OCI-M2 (cell line): ENCODE measurements around the gene PIK3R6.

Experiments
- DNase-seq: peaks from one replicate; lab custom pipeline; 2025; ENCODE audit not compliant: unreplicated experiment; lab: John Stamatoyannopoulos, UW

Gene PIK3R6

DNA sequence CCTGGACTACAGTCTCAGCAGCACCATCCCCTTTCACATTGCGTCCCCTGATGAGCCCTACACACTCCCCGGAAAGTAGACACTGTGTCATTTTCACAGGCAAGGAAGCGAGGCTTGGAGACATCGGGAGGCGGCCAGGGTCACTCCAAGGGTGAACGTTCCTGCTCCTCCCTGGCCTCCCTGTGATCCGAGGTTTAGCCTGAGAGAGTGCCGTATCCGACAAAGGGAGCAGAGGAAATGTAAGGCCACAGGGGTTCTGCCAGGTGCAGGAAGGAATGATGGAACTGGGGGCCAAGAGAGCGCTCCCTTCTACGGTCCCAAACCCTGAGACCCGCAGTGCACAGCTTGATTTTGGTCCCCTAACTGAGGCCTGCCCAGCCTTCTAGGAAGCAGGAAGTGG lies 8.0 kb upstream of the PIK3R6 start:
- DNase-seq, result no peak

DNA sequence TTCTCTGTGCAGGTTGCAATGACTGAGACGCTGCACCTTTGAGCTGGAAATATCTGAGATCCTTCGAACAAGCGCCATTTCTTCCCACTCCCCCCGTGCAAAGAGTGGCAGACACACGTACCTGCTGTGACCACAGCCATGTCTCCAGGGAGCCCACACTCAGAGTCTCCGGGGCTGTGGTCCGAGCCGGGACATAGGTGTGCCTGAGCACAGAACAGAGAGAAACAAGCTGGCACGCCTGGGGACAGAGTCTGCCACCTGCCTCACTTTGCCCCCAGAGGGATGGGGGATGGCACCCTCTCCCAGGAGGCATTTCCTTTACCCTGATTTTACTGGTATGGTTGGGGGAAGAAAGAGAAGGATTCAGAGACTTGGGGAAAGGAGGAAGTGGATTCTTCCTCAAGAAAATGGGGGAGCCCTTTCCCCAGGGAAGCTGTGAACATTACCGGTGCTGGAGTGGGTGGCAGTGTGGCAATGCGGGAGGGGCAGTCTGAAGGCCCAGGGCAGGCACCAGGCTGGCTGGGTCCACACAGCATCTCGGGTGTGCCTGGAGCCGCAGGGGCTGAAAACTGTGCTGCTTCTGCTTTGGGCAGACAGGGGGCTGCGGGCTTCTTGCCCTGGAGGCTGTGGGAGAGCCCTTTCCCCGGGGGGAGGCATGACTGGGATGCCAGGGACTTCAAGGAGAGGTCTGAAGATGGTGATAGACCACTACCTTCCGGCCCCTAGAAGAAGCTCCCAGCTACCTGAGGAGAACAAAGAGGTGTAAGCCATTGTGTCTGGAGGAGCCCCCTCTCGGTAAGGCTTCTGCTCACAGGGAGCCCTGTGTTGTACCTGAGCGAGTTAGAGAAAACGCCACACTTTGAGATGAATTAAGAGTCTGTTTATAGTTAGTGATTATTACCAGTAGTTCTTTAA lies 6.6 kb upstream of the PIK3R6 start:
- DNase-seq, result no peak

DNA sequence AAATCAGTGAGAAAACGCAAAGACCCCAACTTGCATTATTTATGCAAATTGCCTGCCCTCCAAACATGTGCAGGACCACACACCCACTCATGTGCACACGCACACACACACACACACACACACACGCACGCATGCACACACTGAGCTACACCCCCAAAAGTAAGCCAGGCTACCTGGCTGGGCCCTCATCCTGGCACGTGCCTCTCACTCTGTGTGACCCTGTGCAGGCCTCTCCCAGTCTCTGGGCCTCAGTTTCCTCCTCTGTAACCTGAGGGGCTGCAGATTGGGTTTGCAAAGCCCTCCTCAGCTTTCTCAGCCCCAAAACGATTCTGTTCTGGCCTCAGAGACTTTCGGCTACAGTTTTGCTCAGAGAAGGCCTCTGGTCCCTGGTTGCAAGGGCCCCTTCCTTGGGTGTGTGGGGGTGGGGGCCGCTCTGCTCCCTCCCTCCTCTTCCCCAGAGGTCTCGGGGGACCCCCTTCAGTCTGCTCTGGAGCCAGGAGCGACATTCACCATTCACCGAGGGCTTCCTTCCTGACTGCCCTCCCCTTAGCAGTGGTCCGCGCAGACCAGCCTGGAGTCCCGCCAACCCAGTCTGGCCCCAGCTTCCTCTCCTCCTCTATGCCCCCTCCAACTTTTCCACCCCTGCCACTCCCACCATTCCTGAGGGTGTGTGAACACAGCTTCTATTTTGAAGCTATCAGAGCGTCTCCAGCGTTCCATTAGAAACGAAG lies 5.4 kb upstream of the PIK3R6 start:
- DNase-seq, result no peak

DNA sequence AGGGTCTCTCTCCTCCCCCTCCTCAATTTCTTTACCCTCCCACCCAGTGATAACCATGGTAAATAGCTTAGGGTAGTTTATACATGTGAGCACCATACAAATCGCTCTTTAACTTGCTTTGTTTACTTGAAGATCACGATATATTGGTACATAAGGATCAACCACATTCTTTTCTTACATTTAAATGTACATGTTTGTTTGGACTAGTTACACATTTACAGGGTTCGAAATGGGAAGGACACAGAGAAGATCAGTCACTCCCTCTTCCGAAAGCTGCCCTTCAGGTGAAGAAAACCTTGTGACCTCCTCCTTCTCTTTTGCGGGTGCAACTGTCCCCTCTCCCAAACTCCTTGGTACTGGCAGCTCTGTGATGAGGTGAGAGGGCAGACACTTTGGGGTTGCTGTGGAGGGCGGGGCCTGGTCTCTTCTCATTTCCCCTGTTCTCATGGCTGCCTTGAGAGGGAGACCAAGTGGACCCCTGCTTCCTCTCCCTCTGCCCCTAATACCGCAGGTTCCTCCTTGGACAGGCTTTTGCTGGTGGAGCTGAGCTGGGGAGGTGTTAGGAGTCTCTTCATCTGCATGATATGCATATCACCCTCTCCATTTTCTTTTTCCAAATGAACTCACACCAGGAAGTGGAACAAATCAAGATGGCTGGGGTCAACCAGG lies 4.7 kb upstream of the PIK3R6 start:
- no peak for DNase-seq

DNA sequence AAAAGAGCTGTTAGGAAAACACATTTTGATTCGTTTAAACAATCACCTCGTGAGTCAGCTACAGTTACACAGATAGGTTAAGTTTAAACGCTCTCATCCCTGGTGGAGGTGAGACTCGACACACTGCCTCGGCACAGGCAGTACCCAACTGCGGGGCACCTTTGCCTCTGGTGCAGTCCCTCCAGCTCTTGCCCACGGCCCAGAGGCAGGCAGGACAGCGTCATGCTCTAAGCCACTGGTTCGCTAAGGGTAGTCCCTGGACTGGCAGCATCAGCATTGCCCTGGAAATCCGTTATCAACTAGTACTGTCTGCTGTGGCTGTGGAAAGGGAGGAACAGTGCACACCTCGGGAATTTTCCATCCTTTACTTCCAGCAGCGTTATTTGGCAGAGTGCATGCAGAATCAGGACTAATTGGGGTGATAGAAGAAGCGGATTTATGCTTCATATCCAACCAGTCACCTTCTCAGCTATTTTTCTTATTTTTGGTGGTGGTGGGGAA lies 3.7 kb upstream of the PIK3R6 start:
- DNase-seq, result no peak

DNA sequence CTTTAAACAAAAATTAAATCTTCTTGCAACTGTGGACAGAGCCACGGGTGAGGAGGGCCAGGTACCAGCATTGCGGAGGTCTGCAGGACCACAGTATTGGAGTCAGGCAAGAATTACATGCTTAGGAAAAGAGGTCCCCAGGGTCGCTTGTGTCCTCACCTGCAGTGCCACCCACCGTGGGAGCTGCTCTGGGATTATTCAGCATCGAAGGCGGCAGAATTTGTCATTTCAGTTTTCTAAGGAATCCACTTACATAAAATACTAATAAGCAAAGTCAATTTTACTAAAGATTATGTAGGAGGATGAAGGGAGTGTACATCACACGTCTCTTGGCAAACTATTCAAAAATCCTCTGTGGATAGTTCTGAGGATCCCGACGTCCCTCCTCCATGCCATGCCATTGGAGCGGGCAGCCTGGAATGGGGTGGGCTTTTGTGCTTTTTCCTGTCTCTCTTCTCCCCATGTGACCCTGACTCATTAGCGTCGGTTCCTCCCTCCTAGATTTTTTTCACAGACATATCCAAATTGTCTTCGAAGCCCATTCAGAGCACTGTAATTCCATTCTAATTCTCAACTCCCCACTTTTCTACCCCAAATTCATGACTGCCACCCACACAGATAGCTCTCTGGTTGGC lies 3.0 kb upstream of the PIK3R6 start:
- DNase-seq, result no peak

DNA sequence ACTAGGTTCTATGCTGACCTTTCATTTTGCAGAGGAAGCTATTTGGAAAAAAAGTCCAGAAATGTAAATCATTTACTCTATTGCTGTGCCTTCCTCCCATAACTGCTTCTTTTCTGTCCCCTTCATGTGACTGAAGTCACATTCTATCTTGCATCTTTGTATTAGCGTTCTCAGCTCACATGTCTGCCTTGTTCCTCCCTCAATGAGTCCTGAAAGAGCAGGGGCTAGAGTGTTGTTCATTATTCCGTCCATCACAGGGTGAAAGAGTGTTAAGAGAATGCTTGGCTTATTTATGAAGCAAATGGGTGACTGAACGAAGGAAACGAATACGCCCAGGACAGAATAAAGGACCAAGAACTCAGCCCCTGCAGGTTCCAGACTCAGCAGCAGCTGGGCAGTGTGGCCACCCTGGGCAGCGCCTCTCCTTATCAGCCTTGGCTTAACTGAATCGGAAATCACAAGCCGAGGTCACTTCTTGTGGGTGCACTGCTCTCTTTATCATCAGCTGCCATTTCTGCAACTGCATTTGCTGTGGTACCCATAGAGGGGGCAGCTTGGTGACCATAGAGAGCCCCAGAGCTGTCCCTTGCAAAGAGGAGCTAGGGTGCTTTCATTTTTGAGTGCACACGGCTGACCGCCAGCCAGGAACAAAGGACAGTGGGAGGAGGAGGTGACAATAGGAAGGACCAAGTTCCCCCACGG lies 1.8 kb upstream of the PIK3R6 start:
- DNase-seq, result no peak

DNA sequence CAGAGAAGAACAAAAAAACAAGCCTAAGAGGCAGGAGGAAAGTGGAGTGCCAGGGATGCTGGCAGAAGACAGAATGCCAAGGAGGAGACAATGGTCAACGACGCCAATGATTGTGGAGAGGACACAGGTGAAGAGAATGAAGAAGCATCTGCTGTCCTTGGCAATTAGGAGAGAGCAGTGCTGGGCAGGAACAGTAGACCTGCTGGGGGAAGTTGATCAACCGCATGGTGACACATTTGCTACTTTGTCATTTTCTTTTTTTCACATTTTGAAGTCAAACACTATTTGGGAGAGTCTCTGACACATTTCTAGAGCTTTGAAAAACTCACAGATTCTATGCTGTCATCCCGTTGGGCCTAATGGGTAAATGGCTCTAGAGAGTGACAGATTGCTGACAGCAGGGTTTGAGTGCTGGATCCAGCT lies 1.1 kb upstream of the PIK3R6 start:
- no peak for DNase-seq

DNA sequence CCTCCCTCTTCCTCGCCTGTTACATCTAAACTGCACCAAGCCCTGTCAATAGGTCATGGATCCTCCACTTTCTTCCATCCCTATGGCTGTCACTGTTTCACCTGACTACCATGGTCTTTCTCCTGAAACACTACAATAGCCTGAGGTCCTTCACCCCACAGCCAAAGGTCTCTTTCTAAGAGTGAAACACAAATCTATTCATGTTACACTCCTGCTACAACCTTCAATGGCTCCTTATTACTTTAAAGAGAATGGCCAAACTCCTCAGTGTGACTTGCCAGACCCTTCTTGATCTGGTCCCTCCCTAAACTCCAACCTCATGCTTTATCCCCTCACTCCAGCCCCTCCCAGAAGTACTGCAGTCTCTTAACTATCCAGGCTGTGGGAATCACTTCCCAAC lies 618 bp upstream of the PIK3R6 start:
- DNase-seq, result no peak

DNA sequence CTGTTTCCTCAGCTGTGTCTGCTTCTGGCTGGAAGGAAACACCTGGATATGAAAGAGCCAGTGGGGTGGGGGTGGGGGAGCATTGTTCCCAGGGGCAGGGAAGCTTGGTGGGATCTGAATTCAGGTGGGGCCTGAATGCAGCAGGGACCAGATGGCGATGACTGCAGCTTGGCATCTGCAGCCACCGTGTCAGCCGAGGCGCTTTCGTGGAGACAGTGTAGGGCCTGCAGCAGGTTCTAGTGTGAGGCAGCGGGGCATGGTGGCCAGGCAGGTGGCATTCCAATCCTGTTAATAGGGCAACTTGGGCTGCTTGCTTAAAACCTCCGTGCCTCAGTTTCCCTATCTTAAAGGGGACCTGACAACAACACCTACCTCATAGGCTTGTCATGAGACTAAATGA lies 1.7 kb downstream of the PIK3R6 start:
- no peak for DNase-seq

DNA sequence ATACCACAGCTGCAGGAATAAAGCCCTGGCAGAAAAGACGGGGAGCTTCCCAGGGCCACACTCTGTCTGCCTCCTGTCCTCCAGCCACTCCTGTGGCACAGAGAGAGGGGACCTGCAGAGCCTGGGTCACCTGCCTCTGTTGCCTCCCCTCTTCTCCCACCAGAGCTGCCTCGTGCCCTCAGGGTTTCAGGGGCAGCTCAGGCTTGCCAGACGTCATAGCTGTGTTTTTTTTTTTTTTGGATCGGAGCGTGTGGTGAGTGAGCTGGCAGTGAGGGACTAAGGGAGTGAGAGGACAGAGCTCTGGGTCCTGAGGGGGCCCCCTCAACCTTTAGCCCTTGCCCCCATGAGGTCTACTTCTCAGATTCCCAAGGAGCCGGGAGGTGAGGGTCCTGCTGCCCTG lies 2.1 kb downstream of the PIK3R6 start:
- DNase-seq, result no peak

DNA sequence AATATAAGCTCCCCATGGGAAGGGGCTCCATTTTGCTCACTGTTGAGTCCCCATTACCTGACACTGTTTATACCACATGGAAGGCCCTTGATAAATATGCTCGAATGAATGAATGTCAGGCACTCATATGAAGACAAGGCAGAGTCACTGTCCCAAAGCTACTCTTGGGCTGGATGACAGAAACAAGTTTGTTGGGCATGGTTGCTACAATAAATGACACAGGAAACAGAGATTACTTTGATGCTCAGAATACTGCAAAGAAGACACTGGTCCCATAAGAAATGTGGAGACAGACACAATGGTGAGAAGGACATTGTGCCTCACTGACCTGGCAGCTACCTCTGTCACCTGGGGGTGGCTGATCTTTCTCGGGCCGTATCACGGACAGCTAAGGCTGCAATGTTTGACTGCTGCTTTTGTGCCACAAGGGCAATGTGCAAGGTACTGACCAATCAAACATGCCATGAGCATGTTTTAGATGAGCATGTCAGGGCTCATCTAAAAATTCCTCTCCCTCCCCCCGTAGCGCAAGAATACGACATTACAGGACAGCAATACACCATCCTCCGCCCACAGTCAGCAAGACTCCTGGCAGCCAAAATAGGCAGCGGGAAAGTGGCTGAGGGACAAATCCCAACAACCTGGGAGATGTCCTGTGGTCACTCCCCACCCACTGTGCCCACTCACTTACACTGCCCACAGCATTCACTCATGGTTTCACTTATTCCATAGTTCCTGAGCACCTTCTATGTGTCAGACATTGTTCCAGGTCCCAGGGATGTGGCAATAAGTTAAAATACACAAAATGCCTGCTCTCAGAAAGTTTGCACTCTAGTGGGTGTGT lies 5.0 kb downstream of the PIK3R6 start:
- DNase-seq, result no peak

DNA sequence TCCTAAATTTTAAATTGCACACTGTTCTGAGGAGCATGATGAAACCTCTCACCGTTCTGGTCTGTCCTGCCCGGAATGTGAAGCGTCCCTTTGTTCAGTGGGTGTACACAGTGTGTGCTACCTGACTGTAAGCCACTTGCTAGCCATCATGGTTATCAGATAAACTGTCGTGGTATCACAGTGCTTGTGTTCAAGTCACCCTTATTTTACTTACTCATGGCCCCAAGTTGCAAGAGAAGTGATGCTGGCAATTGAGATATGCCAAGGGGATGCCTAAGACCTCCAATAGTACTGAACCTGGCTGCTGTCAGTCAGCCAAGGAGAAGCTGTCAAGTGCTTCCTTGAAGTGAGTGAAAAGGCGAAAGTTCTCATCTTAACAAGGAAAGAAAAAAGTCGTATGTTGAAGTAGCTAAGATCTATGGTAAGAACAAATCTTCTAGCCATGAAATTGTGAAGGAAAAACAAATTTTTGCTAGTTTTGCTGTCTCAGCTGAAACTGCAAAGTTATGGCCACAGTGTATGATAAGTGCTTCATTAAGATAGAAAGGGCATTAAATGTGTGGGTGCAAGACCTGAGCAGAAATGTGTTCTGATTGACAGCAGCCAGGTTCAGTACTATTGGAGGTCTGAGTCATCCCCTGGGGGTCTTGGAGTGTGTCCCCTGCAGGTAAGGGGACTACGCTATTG lies 5.8 kb downstream of the PIK3R6 start:
- DNase-seq, result no peak

DNA sequence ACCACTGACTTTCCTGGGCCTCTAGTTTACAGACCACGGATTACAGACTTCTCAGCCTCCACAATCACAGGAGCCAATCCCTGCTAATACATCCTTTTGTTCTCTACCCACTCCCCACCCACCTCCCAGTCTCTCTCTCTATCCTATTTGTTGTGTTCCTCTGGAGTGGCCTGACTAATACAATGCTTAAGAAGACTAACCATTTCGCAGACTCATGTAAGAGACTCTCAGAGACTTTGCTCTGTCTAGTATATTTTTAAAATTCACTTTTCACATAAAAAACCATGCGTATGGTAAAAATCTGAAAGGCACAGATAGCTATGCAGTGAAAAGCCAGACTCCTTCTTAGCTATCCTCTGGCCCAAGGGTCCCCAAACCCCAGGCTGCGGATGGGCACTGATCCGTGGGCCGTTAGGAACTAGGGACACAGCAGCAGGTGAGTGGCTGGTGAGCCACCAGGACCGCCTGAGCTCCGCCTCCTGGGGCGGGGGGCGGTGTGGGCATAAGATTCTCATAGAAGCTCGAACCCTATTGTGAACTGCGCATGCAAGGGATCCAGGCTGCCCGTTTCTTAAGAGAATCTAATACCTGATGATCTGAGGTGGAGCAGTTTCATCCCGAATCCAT lies 7.6 kb downstream of the PIK3R6 start:
- no peak for DNase-seq

DNA sequence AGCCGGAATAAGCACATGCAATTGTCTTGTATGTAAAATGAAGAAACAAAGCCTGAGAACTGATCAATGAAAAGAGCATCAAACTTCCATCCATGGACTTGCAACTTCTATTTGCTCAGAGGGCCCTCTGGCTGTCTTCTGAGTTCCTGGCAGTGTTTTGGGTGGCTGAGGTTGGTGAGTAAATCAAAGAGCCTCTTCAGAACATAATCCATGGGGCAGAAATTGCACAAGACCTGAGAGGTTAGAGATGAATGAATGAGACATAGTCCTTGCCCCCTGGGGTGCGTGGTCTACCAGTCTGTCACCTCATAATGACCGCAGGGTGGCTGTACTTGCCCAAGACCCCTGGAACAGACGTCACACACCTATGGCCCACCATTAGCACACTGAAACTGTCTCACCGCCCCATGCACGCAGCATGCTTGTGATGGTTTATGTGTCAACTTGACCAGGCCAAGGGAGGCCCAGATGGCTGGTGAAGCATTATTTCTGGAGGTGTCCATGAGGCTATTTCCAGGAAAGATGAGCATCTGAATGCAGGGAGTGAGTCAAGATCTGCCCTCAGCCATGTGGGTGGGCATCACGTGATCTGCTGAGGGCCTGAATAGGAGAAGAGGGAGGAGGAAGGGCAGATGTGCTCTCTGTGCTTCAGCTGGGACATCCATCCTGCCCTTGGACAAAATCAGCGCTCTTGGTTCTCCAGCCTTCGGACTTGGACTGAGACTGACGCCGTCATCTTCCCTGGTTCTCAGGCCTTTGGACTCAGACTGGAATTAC lies 8.3 kb downstream of the PIK3R6 start:
- no peak for DNase-seq

DNA sequence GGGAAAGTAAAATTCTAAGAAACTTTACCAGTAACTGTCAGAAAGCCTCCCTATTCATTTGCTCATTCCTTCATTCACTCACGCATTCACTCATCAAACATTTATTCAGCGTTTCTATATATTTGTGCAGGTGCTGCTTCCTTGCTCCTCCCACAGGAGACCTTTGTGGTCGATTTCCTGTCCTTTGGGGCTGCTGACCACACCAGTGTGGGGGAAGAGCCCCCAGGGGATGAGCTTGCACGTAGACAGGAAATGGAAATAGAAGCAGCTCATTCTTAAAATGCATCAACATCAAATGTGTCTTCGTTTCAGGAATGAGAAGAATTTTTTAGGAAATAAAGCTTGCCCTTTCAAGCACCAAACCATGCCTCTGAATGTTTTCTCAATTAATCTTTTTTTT lies 9.6 kb downstream of the PIK3R6 start:
- no peak for DNase-seq

DNA sequence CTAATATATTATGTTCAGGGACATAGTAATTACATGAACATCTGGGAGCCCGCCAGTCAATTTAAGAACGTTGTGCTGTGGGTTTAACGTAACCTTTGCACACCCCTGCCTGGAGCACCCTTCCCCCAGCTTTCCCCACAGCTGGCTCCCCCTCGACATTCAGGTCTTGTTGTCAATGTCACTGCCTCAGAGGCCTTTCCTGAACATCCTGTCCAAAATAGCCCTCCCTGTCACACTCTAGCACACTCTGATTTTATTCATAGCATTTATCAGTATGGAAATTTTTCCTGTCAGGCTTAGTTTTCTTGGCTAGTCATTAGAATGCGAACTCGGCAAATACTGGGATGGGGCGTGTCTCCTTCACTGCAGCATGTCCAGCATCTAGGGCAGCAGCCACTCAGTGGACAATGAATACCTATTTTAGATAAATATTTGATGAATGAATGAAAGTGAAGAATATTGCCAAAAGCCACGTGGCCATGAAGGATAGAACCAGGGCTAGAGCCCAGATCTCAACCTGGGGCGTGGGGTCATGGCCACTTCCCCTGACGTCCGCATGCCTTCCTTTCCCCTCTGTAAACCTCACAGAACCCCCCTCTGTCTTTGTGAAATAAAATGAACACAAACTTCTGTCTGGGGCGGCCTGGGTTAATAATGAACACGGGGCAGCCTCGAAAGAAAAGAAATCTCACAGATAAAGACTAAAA lies 10.5 kb downstream of the PIK3R6 start:
- no peak for DNase-seq
